ENCODE measurements around the gene TMTC2.

Gene TMTC2

GRCh38 chr12:83010169-83010804 is 323.6 kb downstream of the TMTC2 start:
- no peak for DNase-seq (ENCODE audit: low read depth in 2 of 2)

DNA sequence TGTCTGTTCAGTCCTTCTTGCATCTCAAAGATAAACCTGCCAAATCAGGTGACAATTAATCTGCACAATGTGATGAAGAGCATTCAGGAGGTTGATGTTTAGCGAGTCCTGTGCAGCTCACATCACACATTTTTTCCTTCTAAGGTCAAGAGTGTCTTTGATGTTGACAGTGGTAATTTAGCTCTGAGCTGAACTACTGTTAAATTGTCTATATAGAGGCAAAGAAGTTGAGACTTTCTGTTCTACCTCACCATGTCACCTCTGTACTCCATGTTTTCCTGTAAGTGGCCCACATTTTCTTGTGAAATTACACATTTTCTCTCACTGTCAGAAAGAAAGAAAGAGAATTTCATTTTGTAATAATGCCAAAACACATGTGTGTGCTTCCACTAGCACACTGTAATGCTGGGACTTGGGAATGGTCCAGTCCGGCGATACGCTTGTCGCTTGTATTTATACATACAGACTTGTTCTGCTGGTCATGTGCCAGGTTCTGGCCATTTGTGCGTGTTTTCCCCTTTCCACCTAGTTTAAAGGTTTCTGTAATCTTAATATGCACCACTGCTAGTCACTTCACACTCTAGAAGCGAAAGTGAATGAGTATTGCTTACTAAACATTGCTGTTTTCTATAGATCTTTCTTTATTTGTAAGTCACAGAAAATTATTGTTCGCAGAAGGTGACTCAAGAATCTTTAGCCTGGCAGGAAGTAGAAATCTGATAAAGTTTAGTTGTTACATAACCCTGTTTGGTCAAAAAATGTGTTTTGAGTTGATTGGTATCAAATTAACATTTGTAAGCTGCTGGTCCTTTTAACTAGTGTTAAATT is 328.9 kb downstream of the TMTC2 start:
- no peak for DNase-seq (ENCODE audit: low read depth in 2 of 2)

GRCh38 chr12:83016218-83016835 is 329.6 kb downstream of the TMTC2 start:
- DNase-seq (ENCODE audit: low read depth in 2 of 2), result no peak

- no peak for DNase-seq (ENCODE audit: low read depth in 2 of 2)
Observed at GRCh38 chr12:83016991-83017390, 330.3 kb downstream of the TMTC2 start.

GRCh38 chr12:83018088-83018487 is 331.4 kb downstream of the TMTC2 start:
- DNase-seq (ENCODE audit: low read depth in 2 of 2), result no peak

GRCh38 chr12:83027021-83027723 is 340.5 kb downstream of the TMTC2 start:
- no peak for DNase-seq (ENCODE audit: low read depth in 2 of 2)

- DNase-seq (ENCODE audit: low read depth in 2 of 2), result no peak
Observed at GRCh38 chr12:83031196-83031595, 344.5 kb downstream of the TMTC2 start.

GRCh38 chr12:83036847-83037246 is 350.1 kb downstream of the TMTC2 start:
- DNase-seq (ENCODE audit: low read depth in 2 of 2), result no peak

DNA sequence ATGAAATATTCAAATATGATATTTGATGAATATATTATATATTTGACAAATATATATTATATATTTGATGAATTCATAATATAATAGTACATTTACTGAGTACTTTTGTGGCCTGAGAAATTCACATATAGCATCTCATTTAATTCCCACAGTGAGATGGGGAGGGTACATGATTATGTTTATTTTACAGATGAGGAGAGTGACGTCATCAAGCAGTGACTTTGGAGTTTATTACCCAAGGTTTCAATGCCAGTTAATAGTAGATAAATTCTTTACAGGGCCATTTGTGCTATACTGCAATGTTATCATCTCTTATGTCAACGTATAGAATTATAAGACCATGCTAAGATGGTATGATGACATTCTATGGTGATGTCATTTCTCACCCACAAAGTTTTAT is 352.7 kb downstream of the TMTC2 start:
- no peak for DNase-seq (ENCODE audit: low read depth in 2 of 2)

DNA sequence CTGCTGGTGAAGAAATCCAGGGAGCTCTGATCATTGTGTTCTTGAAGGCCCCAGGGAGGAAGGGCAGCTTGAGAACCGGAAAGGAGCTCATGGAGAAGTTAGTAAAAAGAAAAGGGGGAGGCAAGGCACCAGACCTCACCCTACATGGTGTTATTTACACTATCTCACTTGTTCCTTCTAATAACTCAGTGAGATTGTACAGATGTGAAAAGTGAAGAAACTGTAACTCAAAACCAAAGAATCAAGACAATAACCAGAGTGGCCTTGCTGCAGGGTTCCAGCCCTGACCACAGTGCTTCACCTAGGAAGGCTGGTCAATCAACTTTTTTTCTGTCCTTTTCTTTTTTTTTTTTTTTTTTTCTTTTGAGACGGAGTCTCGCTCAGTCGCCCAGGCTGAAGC is 353.6 kb downstream of the TMTC2 start:
- DNase-seq (ENCODE audit: low read depth in 2 of 2), result no peak

- DNase-seq (ENCODE audit: low read depth in 2 of 2), result no peak
Observed at GRCh38 chr12:83040991-83041390, 354.3 kb downstream of the TMTC2 start.

- DNase-seq (ENCODE audit: low read depth in 2 of 2), result no peak
Observed at GRCh38 chr12:83042441-83043200, 355.9 kb downstream of the TMTC2 start.

DNA sequence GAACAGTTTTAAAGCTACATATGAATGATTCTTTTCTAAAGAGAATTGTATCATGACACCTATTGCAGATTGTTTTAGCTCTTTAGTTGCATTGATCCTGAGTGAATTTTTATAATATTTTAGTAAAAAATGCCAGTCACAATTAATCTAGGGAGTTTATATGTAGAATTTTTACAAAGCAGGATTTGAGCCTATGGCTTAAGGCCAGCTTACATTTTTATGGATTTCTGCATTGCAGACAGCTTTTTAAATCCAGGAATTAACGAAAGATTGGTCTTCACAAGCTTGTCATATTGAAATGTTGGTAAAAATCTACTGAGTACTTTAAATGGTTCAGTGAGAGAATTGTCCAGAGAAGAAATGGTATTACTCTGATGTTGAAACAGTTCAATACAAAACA is 358.0 kb downstream of the TMTC2 start:
- DNase-seq (ENCODE audit: low read depth in 2 of 2), result no peak

DNA sequence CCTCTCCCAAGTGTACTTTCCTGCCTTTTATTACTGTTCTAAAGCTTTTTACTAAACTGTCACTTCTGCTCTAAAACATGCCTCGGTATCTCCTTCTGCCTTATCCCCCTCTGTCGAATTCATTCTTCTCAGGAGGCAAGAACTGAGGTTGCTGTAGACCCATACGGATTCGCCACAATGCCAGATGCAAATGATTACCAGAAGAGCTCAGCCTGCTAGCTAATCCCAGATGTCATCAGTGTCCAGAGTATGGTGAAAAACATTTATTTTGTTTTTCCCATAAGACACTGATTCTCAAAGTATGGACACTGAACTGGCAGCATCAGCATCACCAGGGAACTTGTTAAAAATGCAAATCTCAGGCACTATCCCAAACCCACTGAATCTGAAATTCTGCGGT is 359.3 kb downstream of the TMTC2 start:
- no peak for DNase-seq (ENCODE audit: low read depth in 2 of 2)

DNA sequence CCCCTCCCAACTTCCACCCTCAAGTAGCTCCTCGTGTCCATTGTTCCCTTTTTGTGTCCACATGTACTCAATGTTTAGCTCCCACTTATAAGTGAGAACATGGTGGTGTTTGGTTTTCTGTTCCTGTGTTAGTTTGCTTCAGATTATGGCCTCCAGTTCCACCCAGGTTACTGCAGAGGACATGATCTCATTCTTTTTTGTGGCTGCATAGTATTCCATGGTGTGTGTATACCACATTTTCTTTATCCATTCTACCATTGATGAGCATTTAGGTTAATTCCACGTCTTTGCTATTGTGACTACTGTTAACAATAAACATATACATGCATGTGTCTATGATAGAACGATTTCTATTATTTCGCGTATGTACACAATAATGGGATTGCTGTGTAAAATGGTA is 362.6 kb downstream of the TMTC2 start:
- no peak for DNase-seq (ENCODE audit: low read depth in 2 of 2)

DNA sequence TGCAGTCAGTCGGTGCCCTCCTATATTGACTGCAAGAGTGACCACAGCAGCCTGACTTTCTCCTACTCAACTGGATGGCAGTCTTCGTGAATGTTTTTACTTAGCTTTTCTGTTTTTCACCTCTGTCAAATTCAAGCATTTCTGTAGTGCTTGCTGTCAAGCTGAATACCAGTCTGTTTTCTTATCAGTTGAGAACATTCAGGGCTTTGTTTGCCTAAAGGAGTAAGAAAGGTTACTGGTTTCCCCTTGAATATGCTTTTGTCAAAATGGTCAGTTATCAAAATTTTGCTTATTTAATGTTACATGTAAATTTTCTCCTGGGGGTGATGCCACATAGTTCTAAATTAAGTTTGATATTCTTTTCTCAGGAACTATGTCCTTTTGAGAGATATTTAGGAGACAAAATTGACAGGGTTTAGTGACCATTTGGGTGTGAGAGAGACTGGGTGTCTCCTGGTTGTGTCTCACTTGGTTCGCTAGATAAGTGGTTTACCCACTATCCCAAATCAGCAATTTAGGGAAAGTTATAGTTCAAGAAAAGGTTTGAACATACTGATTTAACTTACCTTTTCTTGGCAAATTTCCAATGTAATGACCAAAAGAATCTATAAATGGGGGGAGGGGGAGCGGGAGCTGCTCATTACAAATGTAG is 366.3 kb downstream of the TMTC2 start:
- no peak for DNase-seq (ENCODE audit: low read depth in 2 of 2)

DNA sequence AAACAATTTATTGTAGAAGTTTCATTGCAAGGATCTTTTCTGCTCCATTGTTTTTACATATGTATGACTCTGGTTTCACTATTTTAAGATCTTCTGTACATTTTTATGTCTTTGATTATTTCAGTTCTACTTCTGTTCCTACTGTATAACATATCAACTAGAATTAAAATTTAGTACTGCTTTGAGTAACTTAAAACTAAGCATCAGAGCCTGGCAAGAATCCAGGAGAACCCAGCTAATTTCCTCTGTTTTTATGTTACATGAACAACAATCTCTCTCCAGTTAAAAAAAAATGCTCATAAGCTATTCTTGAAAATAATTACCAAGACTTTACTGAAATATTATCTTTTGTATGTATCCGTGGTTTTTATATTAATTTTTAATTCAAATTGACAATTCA is 370.7 kb downstream of the TMTC2 start:
- DNase-seq (ENCODE audit: low read depth in 2 of 2), result no peak

GRCh38 chr12:83059107-83059506 is 372.4 kb downstream of the TMTC2 start:
- no peak for DNase-seq (ENCODE audit: low read depth in 2 of 2)

GRCh38 chr12:83065562-83065961 is 378.9 kb downstream of the TMTC2 start:
- no peak for DNase-seq (ENCODE audit: low read depth in 2 of 2)

GRCh38 chr12:83067981-83068380 is 381.3 kb downstream of the TMTC2 start:
- no peak for DNase-seq (ENCODE audit: low read depth in 2 of 2)

- no peak for DNase-seq (ENCODE audit: low read depth in 2 of 2)
Observed at GRCh38 chr12:83074358-83074894, 387.7 kb downstream of the TMTC2 start.

Data from stimulated activated CD4-positive, alpha-beta T cell treated with anti-CD3 and anti-CD28 coated beads, Interleukin-1b, Interleukin-23, amount 100 ng/mL, for 1 hour (primary cell).